Panc1 (cell line): Measurements from ENCODE around the gene MIPOL1. TPM values are rescaled to one million over a fixed set of nuclear protein-coding genes. Genes with fewer than 3 reads are reported as not detected.

ENCODE experiments used
- ATAC-seq: fragments of 200-7000 bp; cut with Tn5 transposase; 2 replicates; pipeline ENCODE4 v1.9.1; 2020; ENCODE audit warnings: mild to moderate bottlenecking, moderate library complexity
- BruUV-seq: library from RNA; stranded (reverse); fragments of 400-500 nt; replicated peaks from 2 replicates; lab custom pipeline; 2021; lab: Mats Ljungman, UMichigan
- CTCF ChIA-PET: fragments of 300-600 bp; sonication (Branson Sonifier 250); formaldehyde crosslinking; loops from one replicate; lab custom pipeline; 2022; ENCODE audit warnings: antibody characterized with exemption; lab: Charles Lee
- POLR2A ChIA-PET: fragments of 300-600 bp; sonication (Branson Sonifier 250); formaldehyde crosslinking; loops from one replicate; lab custom pipeline; 2022; ENCODE audit warnings: antibody characterized with exemption; lab: Charles Lee
- DNase-seq: peaks from one replicate; pipeline ENCODE4 v3.0.0-alpha.2; 2010; ENCODE audit warnings: low read depth, low spot score
- H3K27ac ChIP-seq: 2 replicates; pipeline ENCODE4 v1.5.1; 2011; ENCODE audit warnings: mild to moderate bottlenecking, low read length, inconsistent platforms
- H3K27me3 ChIP-seq: fragments of 200-500 bp; sonication (Bioruptor generic); 2 replicates; pipeline ENCODE4 v1.6.0; 2014; ENCODE audit warnings: low read length, inconsistent platforms; ENCODE audit not compliant: control insufficient read depth, insufficient read depth
- H3K36me3 ChIP-seq: fragments of 200-500 bp; sonication (Bioruptor generic); 2 replicates; pipeline ENCODE4 v1.5.1; 2014; ENCODE audit warnings: inconsistent platforms, mild to moderate bottlenecking, low read length, moderate library complexity; ENCODE audit not compliant: control insufficient read depth, insufficient read depth
- H3K4me1 ChIP-seq: 2 replicates; pipeline ENCODE4 v1.5.1; 2011; ENCODE audit warnings: inconsistent platforms, mild to moderate bottlenecking, low read length, moderate library complexity; ENCODE audit not compliant: control insufficient read depth, insufficient read depth
- H3K4me3 ChIP-seq, 2 experiments: 2 replicates each; pipeline ENCODE4 v1.5.1; 2011 to 2012; ENCODE audit warnings: low read depth in 2 of 2, low read length in 2 of 2, mild to moderate bottlenecking in 2 of 2, inconsistent platforms in 1 of 2, moderate library complexity in 1 of 2
- H3K9me3 ChIP-seq: fragments of 200-500 bp; sonication (Bioruptor generic); 2 replicates; pipeline ENCODE4 v1.5.1; 2014; ENCODE audit warnings: low read depth, mild to moderate bottlenecking, inconsistent platforms, low read length, moderate library complexity; ENCODE audit not compliant: control insufficient read depth, insufficient read depth
- POLR2AphosphoS5 ChIP-seq: IDR thresholded peaks from 2 replicates; pipeline ENCODE4 v1.6.1; 2012; ENCODE audit warnings: mild to moderate bottlenecking, low read depth, low read length, moderate library complexity
- SIN3A ChIP-seq: IDR thresholded peaks from 2 replicates; pipeline ENCODE4 v1.6.1; 2012; ENCODE audit warnings: low read depth, mild to moderate bottlenecking, low read length, moderate library complexity, borderline replicate concordance; ENCODE audit not compliant: insufficient read depth
- TCF7L2 ChIP-seq: IDR thresholded peaks from 2 replicates; pipeline ENCODE4 v1.6.1; 2011; ENCODE audit warnings: mild to moderate bottlenecking, low read depth, low read length, inconsistent platforms
- in situ Hi-C: cut with HindIII; loops from 2 replicates; pipeline ENCODE4 v1.10.0; 2016; ENCODE audit warnings: low sequenced_read_pairs, low pct_unique_long_range_greater_than_20kb
- intact Hi-C: fragments of 100-400 bp; cut with micrococcal nuclease; formaldehyde crosslinking; loops from one replicate; pipeline ENCODE4 v1.10.0; 2022; ENCODE audit not compliant: unreplicated experiment
- total RNA-seq: library from RNA; stranded (reverse); gene quantifications from one replicate; pipeline ENCODE4 v1.2.1, GENCODE V29; 2021; ENCODE audit not compliant: unreplicated experiment
- TF ChIP-seq, protein P1 (sequence below), 2 experiments: IDR thresholded peaks; 2 replicates each; pipeline ENCODE4 v1.6.1; 2011 to 2012; ENCODE audit warnings: low read depth in 2 of 2, control low read depth in 1 of 2, low read length in 1 of 2, mild to moderate bottlenecking in 1 of 2, moderate library complexity in 1 of 2; ENCODE audit not compliant: insufficient read depth in 1 of 2
- TF ChIP-seq, protein P2 (sequence below): fragments of 450-650 bp; IDR thresholded peaks from 2 replicates; pipeline ENCODE4 v1.5.1; 2017; ENCODE audit warnings: mild to moderate bottlenecking

Gene MIPOL1
- total RNA-seq, 1 experiment from 2014 or later, result 12.8 TPM

- in situ Hi-C loops (no loop called here), intact Hi-C loops (no loop called here)
- ChIA-PET CTCF (no interaction called here), POLR2A (no interaction called here)
- DNase-seq (no peak), ATAC-seq (no peak)
- Histone ChIP-seq H3K9me3 (no peaks in the 10 kb centered on the region), H3K4me3 (no peak overlapping the region), H3K4me1 (no peaks in the 10 kb centered on the region), H3K36me3 (no peaks in the 10 kb centered on the region), H3K27me3 (no peaks in the 10 kb centered on the region), H3K27ac (no peak overlapping the region)
- TF ChIP-seq, protein P1, sequence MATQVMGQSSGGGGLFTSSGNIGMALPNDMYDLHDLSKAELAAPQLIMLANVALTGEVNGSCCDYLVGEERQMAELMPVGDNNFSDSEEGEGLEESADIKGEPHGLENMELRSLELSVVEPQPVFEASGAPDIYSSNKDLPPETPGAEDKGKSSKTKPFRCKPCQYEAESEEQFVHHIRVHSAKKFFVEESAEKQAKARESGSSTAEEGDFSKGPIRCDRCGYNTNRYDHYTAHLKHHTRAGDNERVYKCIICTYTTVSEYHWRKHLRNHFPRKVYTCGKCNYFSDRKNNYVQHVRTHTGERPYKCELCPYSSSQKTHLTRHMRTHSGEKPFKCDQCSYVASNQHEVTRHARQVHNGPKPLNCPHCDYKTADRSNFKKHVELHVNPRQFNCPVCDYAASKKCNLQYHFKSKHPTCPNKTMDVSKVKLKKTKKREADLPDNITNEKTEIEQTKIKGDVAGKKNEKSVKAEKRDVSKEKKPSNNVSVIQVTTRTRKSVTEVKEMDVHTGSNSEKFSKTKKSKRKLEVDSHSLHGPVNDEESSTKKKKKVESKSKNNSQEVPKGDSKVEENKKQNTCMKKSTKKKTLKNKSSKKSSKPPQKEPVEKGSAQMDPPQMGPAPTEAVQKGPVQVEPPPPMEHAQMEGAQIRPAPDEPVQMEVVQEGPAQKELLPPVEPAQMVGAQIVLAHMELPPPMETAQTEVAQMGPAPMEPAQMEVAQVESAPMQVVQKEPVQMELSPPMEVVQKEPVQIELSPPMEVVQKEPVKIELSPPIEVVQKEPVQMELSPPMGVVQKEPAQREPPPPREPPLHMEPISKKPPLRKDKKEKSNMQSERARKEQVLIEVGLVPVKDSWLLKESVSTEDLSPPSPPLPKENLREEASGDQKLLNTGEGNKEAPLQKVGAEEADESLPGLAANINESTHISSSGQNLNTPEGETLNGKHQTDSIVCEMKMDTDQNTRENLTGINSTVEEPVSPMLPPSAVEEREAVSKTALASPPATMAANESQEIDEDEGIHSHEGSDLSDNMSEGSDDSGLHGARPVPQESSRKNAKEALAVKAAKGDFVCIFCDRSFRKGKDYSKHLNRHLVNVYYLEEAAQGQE (IDR thresholded peaks at IDR 0.05; ENCODE audit: insufficient read depth in 1 of 2, low read depth in 2 of 2, low read length in 1 of 2), result no peak
- TF ChIP-seq POLR2AphosphoS5 (no peak), SIN3A (no peak), TCF7L2 (no peak)
- TF ChIP-seq, protein P2, sequence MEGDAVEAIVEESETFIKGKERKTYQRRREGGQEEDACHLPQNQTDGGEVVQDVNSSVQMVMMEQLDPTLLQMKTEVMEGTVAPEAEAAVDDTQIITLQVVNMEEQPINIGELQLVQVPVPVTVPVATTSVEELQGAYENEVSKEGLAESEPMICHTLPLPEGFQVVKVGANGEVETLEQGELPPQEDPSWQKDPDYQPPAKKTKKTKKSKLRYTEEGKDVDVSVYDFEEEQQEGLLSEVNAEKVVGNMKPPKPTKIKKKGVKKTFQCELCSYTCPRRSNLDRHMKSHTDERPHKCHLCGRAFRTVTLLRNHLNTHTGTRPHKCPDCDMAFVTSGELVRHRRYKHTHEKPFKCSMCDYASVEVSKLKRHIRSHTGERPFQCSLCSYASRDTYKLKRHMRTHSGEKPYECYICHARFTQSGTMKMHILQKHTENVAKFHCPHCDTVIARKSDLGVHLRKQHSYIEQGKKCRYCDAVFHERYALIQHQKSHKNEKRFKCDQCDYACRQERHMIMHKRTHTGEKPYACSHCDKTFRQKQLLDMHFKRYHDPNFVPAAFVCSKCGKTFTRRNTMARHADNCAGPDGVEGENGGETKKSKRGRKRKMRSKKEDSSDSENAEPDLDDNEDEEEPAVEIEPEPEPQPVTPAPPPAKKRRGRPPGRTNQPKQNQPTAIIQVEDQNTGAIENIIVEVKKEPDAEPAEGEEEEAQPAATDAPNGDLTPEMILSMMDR, result no peak
- no TSS peak for BruUV-seq
Measured at GRCh38 chr14:37262649-37263048, 64.9 kb downstream of the MIPOL1 start.

- intact Hi-C loops, result no loop called here
- Histone ChIP-seq H3K27ac (no peak overlapping the region), H3K4me3 (no peak overlapping the region), H3K9me3 (no peaks in the 10 kb centered on the region), H3K36me3 (no peaks in the 10 kb centered on the region; the same call in 1 of the 2 replicates), H3K27me3 (no peaks in the 10 kb centered on the region), H3K4me1 (no peaks in the 10 kb centered on the region)
- DNase-seq (no peak), ATAC-seq (no peak)
- BruUV-seq, result no TSS peak
- TF ChIP-seq, protein P1 (IDR thresholded peaks at IDR 0.05; ENCODE audit: insufficient read depth in 1 of 2, low read depth in 2 of 2, low read length in 1 of 2), result no peak
- TF ChIP-seq POLR2AphosphoS5 (no peak), SIN3A (no peak), TCF7L2 (no peak)
- TF ChIP-seq, protein P2, result no peak
- CTCF ChIA-PET, result no interaction called here
- POLR2A ChIA-PET, result no interaction called here
- in situ Hi-C loops, result no loop called here
Measured at GRCh38 chr14:37263656-37264236, 66.0 kb downstream of the MIPOL1 start.
